ENCODE data around the gene TMEM145. TPM values are rescaled to one million over a fixed set of nuclear protein-coding genes. Genes with fewer than 3 reads are reported as not detected.

The TMEM145 gene
- total and polyA plus RNA-seq, 9 of the 15 experiments (the other 6 are each of a cell fraction or from before 2014, with no cell fraction given), result 0.80 to 5.5 (median 1.9) TPM; not detected in 3

DNA sequence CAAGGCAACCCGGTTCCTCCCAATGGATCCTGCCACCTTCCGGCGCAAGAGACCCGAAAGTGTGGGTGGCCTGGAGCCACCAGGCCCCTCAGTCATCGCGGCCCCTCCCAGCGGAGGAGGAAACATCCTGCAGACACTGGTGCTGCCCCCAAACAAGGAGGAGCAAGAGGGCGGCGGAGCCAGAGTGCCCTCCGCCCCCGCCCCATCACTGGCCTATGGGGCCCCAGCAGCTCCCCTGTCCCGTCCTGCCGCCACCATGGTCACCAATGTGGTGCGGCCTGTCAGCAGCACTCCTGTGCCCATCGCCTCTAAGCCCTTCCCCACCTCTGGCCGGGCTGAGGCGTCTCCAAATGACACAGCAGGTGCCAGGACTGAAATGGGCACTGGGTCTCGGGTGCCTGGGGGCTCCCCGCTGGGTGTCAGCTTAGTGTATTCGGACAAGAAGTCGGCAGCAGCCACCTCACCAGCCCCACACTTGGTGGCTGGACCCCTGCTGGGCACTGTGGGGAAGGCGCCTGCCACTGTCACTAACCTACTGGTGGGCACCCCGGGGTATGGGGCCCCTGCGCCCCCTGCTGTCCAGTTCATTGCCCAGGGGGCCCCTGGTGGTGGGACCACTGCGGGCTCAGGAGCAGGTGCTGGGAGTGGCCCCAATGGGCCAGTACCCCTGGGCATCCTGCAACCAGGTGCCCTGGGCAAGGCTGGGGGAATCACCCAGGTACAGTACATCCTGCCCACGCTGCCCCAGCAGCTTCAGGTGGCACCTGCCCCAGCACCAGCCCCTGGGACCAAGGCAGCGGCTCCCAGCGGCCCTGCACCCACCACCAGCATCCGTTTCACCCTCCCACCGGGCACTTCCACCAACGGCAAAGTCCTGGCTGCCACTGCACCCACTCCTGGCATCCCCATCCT is 22.3 kb upstream of the TMEM145 start:
- no peaks in the 10 kb centered on the region for H3K9me1 ChIP-seq (ENCODE audit: control insufficient read depth, insufficient read depth, low read length)
- peaks cover 90% of the 10 kb centered on the region; the same call in 2 of the 3 replicates for H3K36me3 ChIP-seq (ENCODE audit: control insufficient read depth, insufficient read depth, low read length)
- H3K4me3 ChIP-seq, result no peak overlapping the region
- peak; percentile 45 for ATAC-seq
- no peak overlapping the region for H2AFZ ChIP-seq (ENCODE audit: low read depth, low read length)
- peak in 3 of 4 experiments; percentile 28 to 58 (median 47) for DNase-seq (ENCODE audit: extremely low read depth in 1 of 4, low spot score in 3 of 4)
- peaks cover 11% of the 10 kb centered on the region for H3K79me2 ChIP-seq (ENCODE audit: control insufficient read depth, insufficient read depth, low read length)
- no TSS peak for BruUV-seq (replicated peaks)
- no peak overlapping the region for H3K27ac ChIP-seq (ENCODE audit: extremely low read depth, low read depth, low read length)
- ChIA-PET CTCF (ENCODE audit: low intra/inter-chr PET ratio) (no interaction called here), POLR2A (interaction anchor here (1.8 kb wide), 1 partner anchor 11 kb away, joined by 6 read pairs; the partner anchor contains the start of genes PAFAH1B3 and PRR19)
- H3K27me3 ChIP-seq (ENCODE audit: control insufficient read depth in 2 of 2, insufficient read depth in 2 of 2, low read length in 2 of 2), result no peaks in the 10 kb centered on the region
- peaks cover 2% of the 10 kb centered on the region; the same call in 1 of the 2 replicates for H4K20me1 ChIP-seq (replicated peaks; ENCODE audit: control insufficient read depth, insufficient read depth, low read length)
- intact Hi-C loops (cut with micrococcal nuclease), result no loop called here
- H3K4me2 ChIP-seq (ENCODE audit: insufficient read depth, low read length), result no peak overlapping the region
- no peak for FAIRE-seq
- H3K4me1 ChIP-seq (replicated peaks in 1 of 2; ENCODE audit: control insufficient read depth in 2 of 2, insufficient read depth in 2 of 2, low read length in 2 of 2), result peaks cover 6 to 85% of the 10 kb centered on the region in 2 experiments; a peak in 4 of 5 replicates
- in situ Hi-C loops (cut with MboI), result no loop called here
- no peak overlapping the region for H3K9ac ChIP-seq (ENCODE audit: insufficient read depth in 1 of 2, low read depth in 2 of 2, low read length in 2 of 2)
- WGBS (ENCODE audit: insufficient coverage, low coverage, missing lambda C conversion rate), result 89% methylated on average over 11 of the region's 31 CpGs
- no peaks in the 10 kb centered on the region for H3K9me3 ChIP-seq (replicated peaks; ENCODE audit: control insufficient read depth, insufficient read depth, low read depth, low read length)
- TF ChIP-seq BACH1 (tag; IDR thresholded peaks at IDR 0.05) (no peak), FOXJ3 (CRISPR knock-in tag; IDR thresholded peaks at IDR 0.05) (no peak), ZNF263 (CRISPR knock-in tag; IDR thresholded peaks at IDR 0.05; ENCODE audit: borderline replicate concordance) (no peak), ZNF785 (CRISPR knock-in tag; IDR thresholded peaks at IDR 0.05) (no peak), SPI1 (IDR thresholded peaks at IDR 0.05; ENCODE audit: borderline replicate concordance, low read depth, low read length) (no peak), SMC3 (conservative IDR thresholded peaks at IDR 0.05; ENCODE audit: insufficient read depth, low read depth, low read length) (peak; percentile 25; the same call in 1 of the 2 replicates), ARID1B (IDR thresholded peaks at IDR 0.05) (no peak), POLR2G (IDR thresholded peaks at IDR 0.05; ENCODE audit: low read depth, low read length) (no peak; the same call in 1 of the 2 replicates), RNF2 (IDR thresholded peaks at IDR 0.05) (no peak), CREM (IDR thresholded peaks at IDR 0.05; ENCODE audit: low read depth) (no peak), NCOA4 (IDR thresholded peaks at IDR 0.05; ENCODE audit: partially characterized antibody) (no peak), DMBX1 (CRISPR knock-in tag; IDR thresholded peaks at IDR 0.05; ENCODE audit: borderline replicate concordance) (no peak), CBFA2T2 (conservative IDR thresholded peaks at IDR 0.05) (no peak), ZBTB7A (IDR thresholded peaks at IDR 0.05; ENCODE audit: borderline replicate concordance, control insufficient read depth, low read depth, low read length) (peak; percentile 42; the same call in 1 of the 2 replicates), ETV6 (IDR thresholded peaks at IDR 0.05; ENCODE audit: borderline replicate concordance in 1 of 2, low read depth in 2 of 2, low read length in 1 of 2) (no peak), ETV6 (CRISPR knock-in tag; IDR thresholded peaks at IDR 0.05; ENCODE audit: borderline replicate concordance) (no peak)
- TF ChIP-seq, protein P1, sequence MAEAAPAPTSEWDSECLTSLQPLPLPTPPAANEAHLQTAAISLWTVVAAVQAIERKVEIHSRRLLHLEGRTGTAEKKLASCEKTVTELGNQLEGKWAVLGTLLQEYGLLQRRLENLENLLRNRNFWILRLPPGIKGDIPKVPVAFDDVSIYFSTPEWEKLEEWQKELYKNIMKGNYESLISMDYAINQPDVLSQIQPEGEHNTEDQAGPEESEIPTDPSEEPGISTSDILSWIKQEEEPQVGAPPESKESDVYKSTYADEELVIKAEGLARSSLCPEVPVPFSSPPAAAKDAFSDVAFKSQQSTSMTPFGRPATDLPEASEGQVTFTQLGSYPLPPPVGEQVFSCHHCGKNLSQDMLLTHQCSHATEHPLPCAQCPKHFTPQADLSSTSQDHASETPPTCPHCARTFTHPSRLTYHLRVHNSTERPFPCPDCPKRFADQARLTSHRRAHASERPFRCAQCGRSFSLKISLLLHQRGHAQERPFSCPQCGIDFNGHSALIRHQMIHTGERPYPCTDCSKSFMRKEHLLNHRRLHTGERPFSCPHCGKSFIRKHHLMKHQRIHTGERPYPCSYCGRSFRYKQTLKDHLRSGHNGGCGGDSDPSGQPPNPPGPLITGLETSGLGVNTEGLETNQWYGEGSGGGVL (CRISPR knock-in tag; IDR thresholded peaks at IDR 0.05), result no peak
- TF ChIP-seq, protein P2, sequence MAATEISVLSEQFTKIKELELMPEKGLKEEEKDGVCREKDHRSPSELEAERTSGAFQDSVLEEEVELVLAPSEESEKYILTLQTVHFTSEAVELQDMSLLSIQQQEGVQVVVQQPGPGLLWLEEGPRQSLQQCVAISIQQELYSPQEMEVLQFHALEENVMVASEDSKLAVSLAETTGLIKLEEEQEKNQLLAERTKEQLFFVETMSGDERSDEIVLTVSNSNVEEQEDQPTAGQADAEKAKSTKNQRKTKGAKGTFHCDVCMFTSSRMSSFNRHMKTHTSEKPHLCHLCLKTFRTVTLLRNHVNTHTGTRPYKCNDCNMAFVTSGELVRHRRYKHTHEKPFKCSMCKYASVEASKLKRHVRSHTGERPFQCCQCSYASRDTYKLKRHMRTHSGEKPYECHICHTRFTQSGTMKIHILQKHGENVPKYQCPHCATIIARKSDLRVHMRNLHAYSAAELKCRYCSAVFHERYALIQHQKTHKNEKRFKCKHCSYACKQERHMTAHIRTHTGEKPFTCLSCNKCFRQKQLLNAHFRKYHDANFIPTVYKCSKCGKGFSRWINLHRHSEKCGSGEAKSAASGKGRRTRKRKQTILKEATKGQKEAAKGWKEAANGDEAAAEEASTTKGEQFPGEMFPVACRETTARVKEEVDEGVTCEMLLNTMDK (IDR thresholded peaks at IDR 0.05; ENCODE audit: borderline replicate concordance, insufficient read depth, low read depth, low read length, poor library complexity, severe bottlenecking), result peak; percentile 14

Measured in K562 (cell line).